NCI-H2107 (cell line): ENCODE data around the gene GLT8D2.

Experiments
- DNase-seq: peaks from one replicate; lab custom pipeline; 2025; lab: John Stamatoyannopoulos, UW

GLT8D2 gene

GRCh38 chr12:103948746-103949406 lies 101.1 kb downstream of the GLT8D2 start:
- DNase-seq, result no peak

DNA sequence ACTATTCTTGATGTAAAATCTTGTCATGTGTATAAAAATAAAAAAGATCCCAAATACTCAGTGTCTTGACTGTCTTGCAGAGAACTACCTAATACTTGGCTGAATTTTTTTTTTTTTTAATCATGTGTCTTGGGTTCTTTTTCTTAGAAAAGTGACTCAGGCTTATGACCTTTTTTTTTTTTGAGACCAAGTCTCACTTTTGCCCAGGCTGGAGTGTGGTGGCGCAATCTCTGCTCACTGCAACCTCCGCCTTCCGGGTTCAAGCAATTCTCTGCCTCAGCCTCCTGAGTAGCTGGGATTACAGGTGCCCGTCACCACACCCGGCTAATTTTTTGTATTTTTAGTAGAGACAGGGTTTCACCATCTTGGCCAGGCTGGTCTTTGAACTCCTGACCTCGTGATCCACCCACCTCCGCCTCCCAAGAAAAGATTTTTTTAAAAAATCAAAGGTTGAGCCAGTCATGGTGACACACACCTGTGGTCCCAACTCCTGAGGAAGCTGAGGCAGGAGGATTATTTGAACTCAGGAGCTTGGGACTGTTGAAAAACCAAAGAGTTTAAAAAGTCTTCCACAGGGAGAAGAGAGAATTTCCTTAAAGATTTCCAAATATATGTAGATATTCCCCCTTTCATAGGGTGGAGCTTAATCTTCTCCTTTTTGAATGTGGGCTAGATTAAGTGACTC lies 102.0 kb downstream of the GLT8D2 start:
- DNase-seq, result no peak

GRCh38 chr12:103944964-103945363 lies 105.0 kb downstream of the GLT8D2 start:
- no peak for DNase-seq
